DOHH2 (cell line): ENCODE data around the gene UBE2L5.
"Not testable (repeated sequence)": the region's sequence is repeated elsewhere in the genome, so short reads cannot be mapped to it uniquely, and the experiment has no call there.

Source experiments
- CTCF ChIP-seq: fragments of 200-600 bp; sonication (generic); IDR thresholded peaks from one replicate; pipeline ENCODE4 v1.5.1; 2014; ENCODE audit warnings: antibody characterized with exemption, mild to moderate bottlenecking, low read depth, low read length; ENCODE audit not compliant: poor library complexity, severe bottlenecking
- EZH2phosphoT487 ChIP-seq: fragments of 200-600 bp; sonication (generic); IDR thresholded peaks from 2 replicates; pipeline ENCODE4 v1.6.1; 2017; ENCODE audit warnings: borderline replicate concordance, mild to moderate bottlenecking, antibody characterized with exemption, low read length, moderate library complexity, mixed read lengths

GRCh38 chr13:30451476-30451875, 29.2 kb downstream of the UBE2L5 start:
- not testable (repeated sequence) for TF ChIP-seq CTCF, EZH2phosphoT487
